GM18907 (cell line): ENCODE results near the gene AURKA.
"Not testable (repeated sequence)": the region's sequence is repeated elsewhere in the genome, so short reads cannot be mapped to it uniquely, and the experiment has no call there.

ENCODE experiments used
- ATAC-seq: cut with Tn5 transposase; IDR thresholded peaks from one replicate; pipeline ENCODE4 v1.9.1; 2021; ENCODE audit warnings: mild to moderate bottlenecking, moderate library complexity; ENCODE audit not compliant: unreplicated experiment

The AURKA gene

GRCh38 chr20:56391596-56392131 lies 351 bp downstream of the AURKA start:
- ATAC-seq: peak; percentile 41

DNA sequence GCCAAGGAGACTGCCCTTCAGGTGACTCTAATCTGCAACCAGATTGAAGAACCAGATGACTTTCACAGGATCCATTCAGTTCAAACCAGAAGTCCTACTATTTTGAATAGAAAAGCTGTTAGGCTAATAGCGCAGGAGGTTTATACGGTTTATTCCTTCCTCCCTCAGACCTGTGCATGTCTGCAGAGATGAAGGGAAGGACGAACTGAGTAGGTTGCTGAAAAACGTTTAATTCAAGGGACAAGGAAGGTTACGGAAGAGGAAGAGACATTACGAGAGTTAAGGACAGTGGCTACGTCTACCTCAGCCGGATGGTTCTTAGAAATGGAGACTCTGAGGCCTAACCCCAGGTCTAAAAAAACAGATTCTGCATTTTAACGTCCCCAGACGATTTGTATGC lies 978 bp downstream of the AURKA start:
- ATAC-seq: no peak

DNA sequence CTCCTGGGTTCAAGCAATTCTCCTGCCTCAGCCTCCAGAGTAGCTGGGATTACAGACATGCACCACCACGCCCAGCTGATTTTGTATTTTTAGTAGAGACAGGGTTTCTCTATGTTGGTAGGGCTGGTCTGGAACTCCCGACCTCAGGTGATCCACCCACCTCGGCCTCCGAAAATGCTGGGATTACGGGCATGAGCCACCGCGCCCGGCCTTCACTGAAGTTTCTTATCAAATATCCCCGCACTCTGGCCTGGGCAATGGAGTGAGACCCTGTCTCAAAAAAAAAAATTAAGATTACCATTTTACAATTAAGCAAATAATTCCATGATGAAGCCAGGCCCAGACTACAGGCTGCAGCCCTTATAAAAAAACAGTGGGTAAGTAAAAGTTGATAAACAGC lies 1.6 kb downstream of the AURKA start:
- not testable (repeated sequence) for ATAC-seq

GRCh38 chr20:56389807-56390206 lies 2.2 kb downstream of the AURKA start:
- ATAC-seq: no peak

DNA sequence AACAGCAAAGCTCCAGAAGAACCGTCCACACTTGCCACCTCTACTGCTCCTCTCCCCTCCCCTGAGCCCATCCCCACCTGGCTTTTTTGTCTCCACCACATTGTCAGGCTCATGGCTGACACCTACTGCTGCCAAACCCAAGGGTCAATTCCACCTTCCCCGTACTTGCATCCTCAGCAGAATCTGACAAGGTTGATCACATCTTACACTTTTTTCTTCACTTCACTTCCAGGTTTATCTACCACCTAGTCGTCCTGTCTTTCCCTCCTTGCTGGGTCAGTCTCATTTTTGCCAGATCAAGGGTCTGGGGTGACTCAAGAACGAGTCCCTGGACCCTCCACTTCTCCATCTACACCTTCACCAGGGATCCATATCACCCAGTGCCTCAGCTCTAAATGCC lies 3.1 kb downstream of the AURKA start:
- ATAC-seq: no peak

DNA sequence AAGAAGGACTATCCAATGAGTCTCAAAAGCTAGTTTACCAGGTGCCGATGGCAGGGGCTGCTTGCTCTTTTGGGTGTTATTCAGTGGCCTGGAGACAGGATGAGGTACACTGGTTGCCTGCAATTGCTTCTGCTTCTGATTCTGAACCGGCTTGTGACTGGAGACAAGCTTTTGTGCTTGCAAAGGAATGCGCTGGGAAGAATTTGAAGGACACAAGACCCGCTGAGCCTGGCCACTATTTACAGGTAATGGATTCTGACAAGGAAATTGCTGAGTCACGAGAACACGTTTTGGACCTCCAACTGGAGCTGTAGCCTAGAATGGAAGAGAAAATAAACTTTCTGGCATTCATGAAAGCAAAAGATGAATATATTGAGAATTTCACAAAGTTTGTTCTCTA lies 5.8 kb downstream of the AURKA start:
- ATAC-seq: no peak

DNA sequence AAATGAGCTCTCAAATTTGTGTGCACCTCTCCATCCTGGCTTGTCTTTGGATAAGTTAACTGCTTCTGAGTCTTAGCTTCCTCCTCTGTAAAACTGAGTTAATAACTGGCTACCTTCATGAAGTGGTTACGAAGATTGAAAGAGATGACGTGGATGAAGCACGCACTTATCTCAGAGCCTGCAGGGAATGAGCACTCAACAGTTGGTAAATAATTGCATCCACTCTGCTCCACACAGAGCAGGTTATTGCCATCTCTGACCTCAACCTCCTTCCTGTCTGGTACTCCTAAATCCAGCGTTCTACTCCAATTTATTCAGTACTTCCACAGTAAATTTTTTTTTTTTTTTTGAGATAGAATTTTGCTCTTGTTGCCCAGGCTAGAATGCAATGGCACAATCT lies 6.9 kb downstream of the AURKA start:
- ATAC-seq: no peak

- no peak for ATAC-seq
Observed at GRCh38 chr20:56383334-56383733, 8.7 kb downstream of the AURKA start.

- ATAC-seq: no peak
Observed at GRCh38 chr20:56382696-56383095, 9.3 kb downstream of the AURKA start.

DNA sequence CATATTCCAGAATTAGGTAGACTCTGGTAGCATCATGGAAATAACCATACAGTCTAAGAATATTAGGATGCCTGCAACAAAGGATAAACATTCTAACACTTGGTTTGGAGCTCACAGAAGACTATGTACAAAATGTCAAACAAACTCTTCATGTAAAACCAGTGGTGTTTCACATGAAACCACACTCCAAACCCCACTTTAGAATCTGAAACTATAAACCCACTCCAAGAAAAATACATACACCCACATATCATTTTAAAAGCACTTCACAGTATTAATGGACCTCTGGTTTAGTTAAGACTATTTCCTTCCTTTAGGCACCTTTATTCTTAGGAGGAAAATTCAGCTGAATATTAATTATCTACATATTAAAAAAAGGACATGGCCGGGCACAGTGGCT lies 10.5 kb downstream of the AURKA start:
- ATAC-seq: no peak

- no peak for ATAC-seq
Observed at GRCh38 chr20:56380375-56380774, 11.6 kb downstream of the AURKA start.

GRCh38 chr20:56378386-56378785 lies 13.6 kb downstream of the AURKA start:
- no peak for ATAC-seq

DNA sequence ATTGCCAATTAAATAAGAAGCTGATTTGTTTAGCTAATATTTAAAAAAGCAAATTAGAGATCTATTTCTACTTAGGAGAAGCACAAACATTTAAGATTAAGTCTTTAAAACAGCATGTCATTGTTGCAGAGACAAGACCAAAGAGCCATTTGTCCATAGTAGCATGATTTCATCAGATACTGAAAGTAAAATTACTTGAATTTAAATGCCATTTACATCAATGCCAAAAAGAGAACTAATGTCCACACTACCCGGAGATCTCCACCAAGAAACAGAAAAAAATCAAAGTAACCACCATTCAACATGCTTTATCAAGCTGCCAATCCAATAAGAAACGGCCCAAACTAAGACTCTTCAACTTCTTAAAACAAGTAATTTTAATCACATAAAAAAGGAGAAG lies 15.7 kb downstream of the AURKA start:
- ATAC-seq: no peak

- peak; percentile 52 for ATAC-seq
Observed at GRCh38 chr20:56373942-56374341, 18.1 kb downstream of the AURKA start.

- ATAC-seq: no peak
Observed at GRCh38 chr20:56372850-56373249, 19.2 kb downstream of the AURKA start.

GRCh38 chr20:56371977-56372376 lies 20.0 kb downstream of the AURKA start:
- no peak for ATAC-seq

GRCh38 chr20:56369179-56369578 lies 22.8 kb downstream of the AURKA start:
- no peak for ATAC-seq

DNA sequence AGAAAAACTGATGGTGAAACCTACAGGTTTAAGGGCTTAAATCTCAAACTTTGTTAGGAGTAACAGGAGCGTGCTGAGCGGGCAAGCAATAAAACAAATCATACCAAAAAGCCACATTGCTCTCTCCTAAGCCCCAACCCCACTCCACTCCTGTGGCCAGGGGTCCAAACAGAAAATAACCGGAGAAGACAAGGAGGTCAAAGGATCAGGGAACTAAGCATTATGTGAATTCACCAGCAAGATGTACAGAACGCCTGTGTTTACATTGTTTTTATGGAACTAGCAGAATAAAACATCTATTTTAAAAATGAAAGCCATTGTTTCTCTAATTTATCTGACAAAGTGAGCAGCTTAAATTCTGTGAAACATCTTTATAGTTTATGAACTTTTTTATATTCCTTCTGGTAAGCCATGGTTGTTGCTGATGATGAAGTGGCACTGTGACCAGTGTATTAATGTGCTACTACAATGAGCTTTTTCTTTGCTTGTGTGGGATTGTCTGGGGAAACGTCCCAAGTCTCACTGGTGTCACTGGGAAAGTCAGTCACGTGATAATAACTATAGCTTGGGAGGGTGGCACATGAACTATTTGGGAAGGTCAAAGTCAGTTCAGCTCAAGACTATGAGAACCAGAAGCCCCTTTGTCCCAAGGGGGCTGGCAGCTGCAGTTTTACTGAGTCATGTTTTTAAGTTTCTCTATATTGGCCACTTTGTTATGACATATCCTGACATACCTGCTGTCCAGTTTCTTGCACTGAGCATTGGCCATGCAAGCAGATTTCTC lies 23.5 kb downstream of the AURKA start:
- ATAC-seq: no peak

GRCh38 chr20:56363491-56363890 lies 28.5 kb downstream of the AURKA start:
- no peak for ATAC-seq

- no peak for ATAC-seq
Observed at GRCh38 chr20:56362833-56363413, 29.1 kb downstream of the AURKA start.

GRCh38 chr20:56361900-56362299 lies 30.1 kb downstream of the AURKA start:
- ATAC-seq: no peak

- ATAC-seq: no peak
Observed at GRCh38 chr20:56360908-56361205, 31.2 kb downstream of the AURKA start.
